Ureter (tissue), 1 donor: ENCODE data around the gene CUL7. TPM values are rescaled to one million over a fixed set of nuclear protein-coding genes. Genes with fewer than 3 reads are reported as not detected.

Experiments
- DNase-seq: peaks from one replicate; pipeline ENCODE4 v3.0.0-alpha.2; 2020; ENCODE audit warnings: low spot score
- total RNA-seq: library from RNA; stranded (reverse); gene quantifications from one replicate; pipeline ENCODE4 v1.2.4, GENCODE V29; 2023
- donor health status: DM: yes; HTN: yes; CAD: no.

CUL7 gene
- total RNA-seq, 1 donor from 2014 or later, result 28.8 TPM

DNA sequence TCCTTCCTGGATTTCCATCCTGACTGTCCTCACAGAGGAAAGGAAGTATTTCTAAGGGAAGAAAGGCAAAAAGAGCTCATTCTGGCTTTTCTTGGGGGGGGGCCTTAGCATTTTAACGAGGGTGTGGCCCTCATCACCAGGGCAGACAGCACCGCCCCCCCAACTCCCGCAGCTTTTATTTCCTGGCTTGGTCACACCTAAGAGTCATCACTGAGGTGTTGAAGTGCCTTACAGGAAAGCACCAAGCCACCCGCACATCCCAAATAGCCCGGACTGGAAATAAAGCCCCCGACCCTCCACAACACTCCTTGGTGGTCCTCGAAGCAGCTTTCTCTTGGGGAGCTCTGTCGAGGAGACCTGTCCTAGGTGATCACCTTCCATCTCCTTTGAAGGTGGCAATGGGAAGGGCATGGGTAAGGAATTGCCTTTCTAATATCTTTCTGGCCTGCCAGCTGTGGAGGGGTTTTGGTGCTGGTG, 23.7 kb upstream of the CUL7 start:
- no peak for DNase-seq

DNA sequence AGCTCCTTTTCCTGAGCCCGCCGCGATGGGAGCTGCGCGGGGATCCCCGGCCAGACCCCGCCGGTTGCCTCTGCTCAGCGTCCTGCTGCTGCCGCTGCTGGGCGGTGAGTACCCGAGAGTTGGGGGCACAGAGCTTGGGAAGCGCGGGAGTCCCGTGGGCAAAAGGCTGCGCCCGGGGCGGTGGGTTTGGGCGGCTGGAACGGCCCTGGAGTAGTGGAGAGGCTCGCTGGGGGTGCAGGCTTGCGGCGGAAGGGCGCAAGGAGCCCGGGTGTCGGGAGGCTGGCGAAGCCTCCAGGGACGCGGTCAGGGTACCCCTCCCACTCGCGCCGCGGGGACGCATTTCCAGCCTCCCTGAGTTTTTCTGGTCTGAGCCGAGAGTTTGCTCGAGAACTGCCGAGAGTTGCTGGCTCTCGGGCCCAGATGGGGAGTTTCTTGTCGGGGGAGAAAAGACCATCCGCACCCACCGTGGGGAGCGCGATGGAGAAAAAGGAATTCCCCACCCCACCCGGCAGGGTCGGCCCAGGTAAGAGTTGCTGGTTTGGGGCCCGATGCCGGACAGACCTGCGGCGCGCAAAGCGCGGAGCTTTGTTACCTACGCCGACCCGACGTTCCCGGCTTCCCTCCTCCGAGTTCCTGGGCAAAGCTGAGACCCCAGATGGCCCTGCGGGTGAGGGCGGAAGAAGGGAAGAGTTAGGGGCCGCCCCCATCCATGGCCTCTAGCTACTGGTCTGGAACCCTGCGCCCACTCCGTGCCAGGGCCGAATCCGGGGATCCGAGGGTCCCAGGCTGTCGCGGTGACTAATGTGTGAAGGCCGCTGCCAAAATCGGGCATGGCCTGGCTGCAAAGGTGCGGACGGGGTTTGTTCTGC, 23.0 kb upstream of the CUL7 start:
- no peak for DNase-seq

- peak; percentile 62 for DNase-seq
Measured at GRCh38 chr6:43075670-43076463, 22.2 kb upstream of the CUL7 start, which contains the start of gene PTK7. TSS of gene PTK7 (plus strand) at chr6:43076314. CDS start at chr6:43076489, 175 bp downstream.

- DNase-seq, result no peak
Measured at GRCh38 chr6:43074847-43075669, 21.4 kb upstream of the CUL7 start.

- DNase-seq, result no peak
Measured at GRCh38 chr6:43070028-43070632, 16.5 kb upstream of the CUL7 start.

- DNase-seq, result no peak
Measured at GRCh38 chr6:43062818-43063217, 9.2 kb upstream of the CUL7 start.

GRCh38 chr6:43061861-43062260, 8.2 kb upstream of the CUL7 start:
- DNase-seq, result no peak

- DNase-seq, result no peak
Measured at GRCh38 chr6:43060755-43061633, 7.3 kb upstream of the CUL7 start.

DNA sequence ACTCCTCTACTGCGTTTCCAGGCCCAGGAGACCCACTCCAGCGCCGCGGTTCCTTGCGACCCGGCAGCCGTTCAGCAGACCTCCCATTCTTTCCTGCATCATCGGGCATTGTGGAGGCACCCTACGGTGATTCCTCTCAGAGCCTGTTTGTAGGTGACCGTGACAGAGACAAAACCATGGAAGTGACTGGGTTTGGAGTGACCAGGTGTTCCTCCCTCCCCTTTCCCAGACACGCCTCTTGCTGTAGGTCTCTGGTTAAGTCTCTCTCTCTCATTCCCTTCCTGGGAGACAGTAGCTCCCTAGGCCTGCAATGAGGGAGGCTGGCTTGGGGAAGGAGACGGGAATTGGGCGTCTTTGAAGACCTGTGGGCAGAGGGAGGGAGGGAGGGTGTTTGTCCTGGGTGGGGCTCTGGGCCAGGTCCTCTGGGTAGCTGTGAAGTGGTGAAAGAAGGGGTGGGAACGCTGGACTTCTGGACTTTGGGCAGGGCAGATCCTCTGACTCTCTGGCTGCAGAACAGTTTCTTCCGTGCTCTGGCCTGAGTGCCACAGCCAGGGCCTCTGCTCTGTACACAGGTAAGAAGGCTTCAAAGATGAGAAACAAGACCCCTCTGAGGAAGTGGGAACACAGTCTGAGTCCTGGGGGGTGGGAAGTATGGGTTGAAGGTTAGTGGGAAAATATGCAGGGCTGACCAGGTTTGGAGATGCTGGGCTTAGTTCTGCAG, 6.5 kb upstream of the CUL7 start:
- no peak for DNase-seq

DNA sequence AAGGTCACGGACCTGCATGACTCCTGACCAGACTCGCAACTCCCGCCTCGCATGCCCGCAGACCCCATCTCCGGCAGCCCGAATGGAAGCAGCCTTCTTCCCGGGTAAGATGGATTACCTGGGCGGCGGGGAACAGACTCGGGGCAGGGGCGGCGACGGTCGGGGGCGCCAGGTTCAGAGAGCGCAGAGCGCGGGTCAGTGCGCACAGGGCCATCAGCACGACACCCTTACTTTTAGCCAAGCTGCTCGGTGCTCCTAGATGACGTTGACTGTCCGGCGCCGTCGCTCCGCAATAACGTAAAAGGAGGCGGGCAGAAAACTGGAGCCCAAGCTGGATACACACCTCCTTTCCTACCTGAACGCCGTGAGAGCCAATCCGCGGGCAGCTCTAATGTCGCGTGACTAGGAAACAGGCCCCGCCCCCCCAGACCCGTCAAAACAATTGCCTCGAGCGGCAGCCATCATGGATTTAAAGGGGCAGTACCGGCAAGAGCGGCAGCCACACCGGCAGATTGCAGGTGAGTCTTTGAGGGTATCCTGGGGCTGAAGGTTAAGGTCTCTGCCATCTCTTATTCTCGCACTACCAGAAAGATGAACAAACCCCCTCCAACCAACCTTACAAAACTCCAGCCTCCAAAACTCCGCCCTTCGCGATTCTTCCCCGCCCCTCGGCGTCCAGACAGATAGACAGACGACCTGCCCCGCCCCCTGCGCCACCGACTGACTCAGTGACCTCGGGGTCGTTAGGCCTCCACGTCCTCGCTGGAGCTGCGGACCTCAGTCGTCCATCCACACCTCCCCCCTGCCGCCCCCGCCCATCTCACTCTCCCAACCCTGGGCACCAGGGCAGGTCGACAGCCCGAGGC, 5.8 kb upstream of the CUL7 start, which contains the start of the genes KLC4 and MRPL2:
TSS of gene KLC4 (plus strand) at position 464 of the 866 bp plus-strand sequence. CDS start 1,705 bp downstream, outside the sequence.
TSS of gene MRPL2 (minus strand) at position 267 of the 866 bp plus-strand sequence. CDS start at position 214, 53 bp downstream.
- DNase-seq, result peak; percentile 98

DNA sequence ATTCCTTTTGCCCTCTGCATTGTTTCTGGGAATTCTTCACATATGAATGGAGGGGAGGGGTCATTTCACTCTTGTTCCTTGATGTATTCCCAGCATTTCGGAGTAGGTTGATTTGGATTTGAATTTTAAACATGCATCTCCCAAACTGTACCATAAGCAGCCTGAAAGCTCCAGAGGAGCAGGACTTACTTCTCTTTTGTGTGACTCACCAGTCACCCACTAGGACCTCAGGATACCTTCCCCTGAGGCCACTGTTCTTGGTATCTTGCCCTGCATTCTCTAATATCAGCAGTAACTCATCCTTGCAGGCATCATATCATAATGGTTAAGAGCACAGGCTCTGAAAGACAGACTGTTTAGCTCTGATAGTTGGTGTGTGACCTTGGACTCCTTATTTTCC, 4.9 kb upstream of the CUL7 start:
- DNase-seq, result no peak

- DNase-seq, result no peak
Measured at GRCh38 chr6:43055966-43056365, 2.3 kb upstream of the CUL7 start.

DNA sequence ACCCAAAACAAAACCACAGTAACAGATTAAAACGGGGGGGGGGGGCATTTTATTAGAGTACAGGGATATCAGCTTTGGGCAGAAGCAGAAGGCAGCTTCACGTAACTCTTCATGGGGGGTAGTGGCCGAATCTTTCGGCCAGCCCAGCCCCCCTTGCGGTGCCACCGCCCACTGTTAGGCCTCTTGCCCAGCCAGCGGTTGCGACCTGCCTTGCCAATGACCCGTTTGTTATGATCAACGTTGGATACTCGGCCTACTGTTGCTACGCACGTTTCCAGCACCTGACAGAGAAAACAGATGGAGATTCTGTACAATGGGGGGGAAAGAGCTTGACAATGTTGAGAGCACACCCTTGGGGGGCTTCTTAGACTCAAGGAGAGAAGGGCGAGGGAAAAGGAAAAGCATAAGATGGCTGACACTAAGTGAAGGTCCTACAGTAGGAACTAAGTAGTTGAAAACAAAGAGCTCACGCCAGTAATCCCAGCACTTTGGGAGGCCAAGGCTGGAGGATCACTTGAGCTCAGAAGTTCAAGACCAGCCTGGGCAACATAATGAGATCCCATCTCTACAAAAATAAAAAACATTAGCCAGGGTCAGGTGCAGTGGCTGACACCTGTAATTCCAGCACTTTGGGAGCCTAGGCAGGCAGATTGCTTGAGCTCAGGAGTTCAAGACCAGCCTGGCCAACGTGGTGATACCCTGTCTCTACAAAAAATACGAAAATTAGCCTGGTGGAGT, 724 bp upstream of the CUL7 start:
- no peak for DNase-seq

DNA sequence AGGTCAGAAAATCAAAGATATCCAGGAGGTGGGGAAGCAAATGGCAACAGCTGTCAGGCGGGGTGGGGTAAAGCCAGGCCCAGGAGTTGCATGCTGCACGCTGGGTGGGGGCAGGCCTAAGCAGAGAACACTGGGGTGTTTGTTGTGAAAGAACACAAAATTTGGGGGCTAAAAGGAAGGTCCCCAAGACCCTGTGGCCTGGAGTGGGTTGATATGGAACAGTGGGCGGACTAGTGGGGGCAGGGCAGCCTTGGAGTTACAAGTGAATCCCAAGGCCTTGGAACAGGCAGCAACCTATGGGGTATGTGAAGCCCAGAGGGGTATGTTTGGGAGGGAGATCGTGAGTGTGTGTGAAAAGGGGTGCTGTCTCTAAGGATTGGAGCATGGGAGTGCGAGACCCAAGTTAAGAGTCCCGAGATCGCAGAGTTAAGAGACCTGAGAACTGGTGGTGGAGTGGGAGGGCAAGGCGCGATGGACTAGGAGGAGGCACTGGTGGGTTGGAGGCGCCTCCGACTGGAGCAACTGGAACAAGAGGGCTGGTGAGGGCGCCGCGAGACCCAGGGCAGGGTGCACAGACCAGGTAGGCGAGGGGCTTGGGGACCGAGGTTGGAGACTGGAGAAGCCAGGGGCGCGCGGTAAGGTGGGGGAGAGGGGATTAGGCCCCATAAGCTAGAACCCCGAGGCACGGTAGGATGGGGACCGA, 658 bp downstream of the CUL7 start:
- peak; percentile 55 for DNase-seq

GRCh38 chr6:43052225-43052841, 1.3 kb downstream of the CUL7 start:
- DNase-seq, result no peak

DNA sequence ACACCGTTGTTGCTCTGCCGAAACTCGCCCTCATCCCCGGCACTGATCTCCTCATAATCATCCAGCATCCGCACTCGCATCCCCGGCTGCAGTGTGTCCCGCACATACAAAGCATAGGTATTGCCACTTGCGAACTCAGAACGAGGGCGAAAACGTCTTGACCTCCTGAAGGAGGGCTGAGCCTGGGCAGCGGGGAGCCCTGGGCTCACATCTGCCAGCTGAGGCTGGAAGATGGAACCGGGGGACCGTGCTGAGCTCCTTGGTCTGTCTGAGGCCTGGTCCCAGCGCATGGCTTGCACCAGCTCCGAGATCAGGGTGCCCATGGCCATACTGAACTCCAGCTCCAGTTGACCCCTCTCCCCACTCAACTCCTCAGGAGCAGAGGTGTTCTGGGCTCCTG, 2.7 kb downstream of the CUL7 start:
- DNase-seq, result no peak

- DNase-seq, result no peak
Measured at GRCh38 chr6:43047998-43048397, 5.7 kb downstream of the CUL7 start.
